Keratinocyte (primary cell): ENCODE results near the gene GOLGA6A. TPM values are rescaled to one million over a fixed set of nuclear protein-coding genes. Genes with fewer than 3 reads are reported as not detected.

Experiments used
- DNase-seq: peaks from one replicate; pipeline ENCODE4 v3.0.0-alpha.2; 2011; ENCODE audit warnings: low read depth, missing footprints, low spot score
- FAIRE-seq: peaks from 2 replicates; lab custom pipeline; 2011; peaks lifted over from hg19 to GRCh38; lab: Jason Lieb, UNC
- H2AFZ ChIP-seq: 2 replicates; pipeline ENCODE4 v1.6.0; 2012; ENCODE audit warnings: low read length, control low read depth, inconsistent platforms; ENCODE audit not compliant: control insufficient read depth
- H3K27ac ChIP-seq: 2 replicates; pipeline ENCODE4 v1.5.1; 2011; ENCODE audit warnings: low read length; ENCODE audit not compliant: control insufficient read depth, insufficient read depth
- H3K27me3 ChIP-seq: 3 replicates; pipeline ENCODE4 v1.6.0; 2011; ENCODE audit warnings: low read length; ENCODE audit not compliant: control insufficient read depth, insufficient read depth; ENCODE audit errors: extremely low read depth
- H3K36me3 ChIP-seq, 2 experiments: 2 replicates in 1 of 2; 3 replicates in 1 of 2; pipeline ENCODE4 v1.5.1; 2011; ENCODE audit warnings: low read length in 2 of 2, mild to moderate bottlenecking in 1 of 2; ENCODE audit not compliant: control insufficient read depth in 2 of 2, insufficient read depth in 2 of 2; ENCODE audit errors: extremely low read depth in 1 of 2
- H3K4me1 ChIP-seq: 3 replicates; pipeline ENCODE4 v1.5.1; 2011; ENCODE audit warnings: low read length; ENCODE audit not compliant: control insufficient read depth, insufficient read depth; ENCODE audit errors: extremely low read depth
- H3K4me2 ChIP-seq: 3 replicates; pipeline ENCODE4 v1.6.0; 2011; ENCODE audit warnings: low read depth, low read length; ENCODE audit not compliant: control insufficient read depth, insufficient read depth; ENCODE audit errors: extremely low read depth
- H3K4me3 ChIP-seq, 3 experiments: fragments of 200-600 bp in 1 of 3; sonication (generic) in 1 of 3; 2 replicates in 2 of 3; 3 replicates in 1 of 3; pipeline ENCODE4 v1.5.1; 2011 to 2016; ENCODE audit warnings: low read length in 3 of 3, mild to moderate bottlenecking in 3 of 3, control low read depth in 2 of 3, inconsistent platforms in 1 of 3, low read depth in 1 of 3, mixed read lengths in 1 of 3, mixed run types in 1 of 3, moderate library complexity in 1 of 3; ENCODE audit not compliant: control insufficient read depth in 2 of 3, insufficient read depth in 2 of 3; ENCODE audit errors: extremely low read depth in 1 of 3
- H3K79me2 ChIP-seq: 2 replicates; pipeline ENCODE4 v1.6.0; 2012; ENCODE audit warnings: low read length; ENCODE audit not compliant: control insufficient read depth, insufficient read depth
- H3K9ac ChIP-seq: 3 replicates; pipeline ENCODE4 v1.6.0; 2011; ENCODE audit warnings: low read length; ENCODE audit not compliant: control insufficient read depth, insufficient read depth; ENCODE audit errors: extremely low read depth
- H3K9me1 ChIP-seq: 3 replicates; pipeline ENCODE4 v1.6.0; 2011; ENCODE audit warnings: low read length; ENCODE audit not compliant: control insufficient read depth, insufficient read depth; ENCODE audit errors: extremely low read depth
- H3K9me3 ChIP-seq: 2 replicates; pipeline ENCODE4 v1.5.1; 2012; ENCODE audit warnings: low read depth, low read length; ENCODE audit not compliant: control insufficient read depth
- H4K20me1 ChIP-seq: 3 replicates; pipeline ENCODE4 v1.6.0; 2011; ENCODE audit warnings: low read length; ENCODE audit not compliant: control insufficient read depth, insufficient read depth; ENCODE audit errors: extremely low read depth
- CTCF ChIP-seq, 3 experiments: IDR thresholded peaks in 1 of 3; conservative IDR thresholded peaks in 1 of 3; optimal IDR thresholded peaks in 1 of 3; 2 replicates in 2 of 3; 3 replicates in 1 of 3; pipeline versions ENCODE3 to v1.5.1; 2011; ENCODE audit warnings: low read length in 3 of 3, mild to moderate bottlenecking in 3 of 3, moderate library complexity in 2 of 3, control low read depth in 1 of 3, inconsistent platforms in 1 of 3; ENCODE audit not compliant: insufficient read depth in 2 of 3; ENCODE audit errors: extremely low read depth in 1 of 3
- EZH2 ChIP-seq: IDR thresholded peaks from one replicate; pipeline ENCODE4 v1.6.1; 2012; ENCODE audit warnings: inconsistent platforms, mild to moderate bottlenecking, low read length, moderate library complexity
- dilution Hi-C: fragments of 300-500 bp; cut with MboI; formaldehyde crosslinking; loops from one replicate; pipeline ENCODE4 v1.7.0; 2020; ENCODE audit warnings: low sequenced_read_pairs; ENCODE audit not compliant: extremely low pct_ligation_motif_present
- polyA plus RNA-seq, 5 experiments: library from polyadenylated mRNA; depleted of rRNA in 3 of 5; stranded (reverse) in 3 of 5; stranded (forward) in 1 of 5; unstranded in 1 of 5; fragments of >200 nt; gene quantifications; 1 replicate in 1 of 5; 2 replicates in 3 of 5; 3 replicates in 1 of 5; pipeline versions ENCODE4 v1.2.1 to v1.2.3, GENCODE V29; 2011 to 2012; ENCODE audit warnings: missing spikeins in 2 of 5, low read depth in 1 of 5, low replicate concordance in 1 of 5

GOLGA6A gene
- polyA plus RNA-seq, 1 donor (not counting 4 experiments of a cell fraction or from before 2014, with no cell fraction given) = not detected

GRCh38 chr15:74055804-74056203 lies 26.5 kb downstream of the GOLGA6A start:
- H3K27ac ChIP-seq = no peak overlapping the region
- H3K36me3 ChIP-seq = no peaks in the 10 kb centered on the region
- no peak for TF ChIP-seq CTCF (optimal IDR thresholded peaks at IDR 0.05 in 1 of 3, IDR thresholded peaks at IDR 0.05 in 1 of 3, conservative IDR thresholded peaks at IDR 0.05 in 1 of 3; ENCODE audit: extremely low read depth in 1 of 3, insufficient read depth in 2 of 3, low read length in 3 of 3)
- TF ChIP-seq EZH2 = no peak
- H3K27me3 ChIP-seq = no peaks in the 10 kb centered on the region
- H2AFZ ChIP-seq = no peak overlapping the region
- no peaks in the 10 kb centered on the region for H3K79me2 ChIP-seq
- peaks cover 2% of the 10 kb centered on the region for H3K9me3 ChIP-seq
- H3K4me2 ChIP-seq = no peak overlapping the region
- dilution Hi-C loops = no loop called here
- H3K4me3 ChIP-seq = no peak overlapping the region
- H3K9me1 ChIP-seq = no peaks in the 10 kb centered on the region
- no peaks in the 10 kb centered on the region for H4K20me1 ChIP-seq
- peaks cover 13% of the 10 kb centered on the region for H3K4me1 ChIP-seq
- DNase-seq (no peak), FAIRE-seq (no peak)
- H3K9ac ChIP-seq = no peak overlapping the region

GRCh38 chr15:74053941-74054529 lies 28.3 kb downstream of the GOLGA6A start:
- FAIRE-seq (peak; percentile 67), DNase-seq (peak; percentile 21)
- Histone ChIP-seq H3K36me3 (no peaks in the 10 kb centered on the region), H3K4me3 (no peak overlapping the region), H3K4me2 (no peak overlapping the region), H2AFZ (peak overlapping the region; percentile 21), H3K9me3 (peaks cover 2% of the 10 kb centered on the region), H4K20me1 (no peaks in the 10 kb centered on the region), H3K9ac (no peak overlapping the region), H3K9me1 (no peaks in the 10 kb centered on the region), H3K27ac (no peak overlapping the region), H3K4me1 (peaks cover 15% of the 10 kb centered on the region), H3K79me2 (no peaks in the 10 kb centered on the region), H3K27me3 (no peaks in the 10 kb centered on the region)
- no peak for TF ChIP-seq EZH2
- peak; percentile 48 to 83 (median 76) for TF ChIP-seq CTCF (optimal IDR thresholded peaks at IDR 0.05 in 1 of 3, IDR thresholded peaks at IDR 0.05 in 1 of 3, conservative IDR thresholded peaks at IDR 0.05 in 1 of 3; ENCODE audit: extremely low read depth in 1 of 3, insufficient read depth in 2 of 3, low read length in 3 of 3)
- dilution Hi-C loops = no loop called here
